ENCODE measurements around the gene GRIFIN. TPM values are rescaled to one million over a fixed set of nuclear protein-coding genes. Genes with fewer than 3 reads are reported as not detected.

The GRIFIN gene, protein sequence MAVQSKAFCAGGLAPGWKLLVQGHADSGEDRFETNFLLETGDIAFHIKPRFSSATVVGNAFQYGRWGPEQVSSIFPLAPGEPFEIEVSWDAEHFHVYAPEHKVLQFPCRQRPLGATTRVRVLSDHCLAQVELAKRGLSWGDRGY
- not detected for total RNA-seq

DNA sequence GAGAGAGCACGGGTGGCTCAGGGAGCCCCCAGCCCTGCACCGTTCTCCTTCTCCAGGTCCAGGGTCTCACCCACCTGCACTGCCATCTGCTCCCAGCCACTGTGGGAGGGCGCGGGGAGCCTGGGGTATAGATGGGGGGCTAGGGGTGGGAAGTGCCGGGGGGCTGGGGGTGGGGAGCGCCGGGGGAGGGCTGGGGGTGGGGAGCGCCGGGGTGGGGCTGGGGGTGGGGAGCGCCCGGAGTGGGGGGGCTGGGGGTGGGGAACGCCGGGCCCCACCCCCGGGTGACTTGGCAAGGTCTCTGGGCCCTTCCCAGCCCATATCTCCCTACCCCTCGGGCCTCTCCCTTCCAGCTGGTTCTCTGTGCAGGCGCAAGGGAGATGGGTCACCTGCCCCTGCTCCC is at the start of gene GRIFIN:
GRIFIN (minus strand) TSS at position 101 of the 400 bp plus-strand sequence; CDS start at position 86, 15 bp downstream.
- no peak for ATAC-seq (ENCODE audit: insufficient number of reproducible peaks, low FRiP score, low read depth)
- H3K36me3 ChIP-seq, result no peaks in the 10 kb centered on the region
- no peak within 1 kb of the TSS for H3K4me3 ChIP-seq
- DNase-seq (ENCODE audit: low spot score), result no peak
- H3K27me3 ChIP-seq (replicated peaks; ENCODE audit: insufficient read depth), result no peaks in the 10 kb centered on the region
- no peaks in the 10 kb centered on the region for H3K9me3 ChIP-seq
- peaks cover 4 to 18% of the 10 kb centered on the region in 2 donors for H3K4me1 ChIP-seq (ENCODE audit: control insufficient read depth in 1 of 2, low read depth in 2 of 2)
- no peak within 1 kb of the TSS for H3K27ac ChIP-seq
- TF ChIP-seq, protein P1, sequence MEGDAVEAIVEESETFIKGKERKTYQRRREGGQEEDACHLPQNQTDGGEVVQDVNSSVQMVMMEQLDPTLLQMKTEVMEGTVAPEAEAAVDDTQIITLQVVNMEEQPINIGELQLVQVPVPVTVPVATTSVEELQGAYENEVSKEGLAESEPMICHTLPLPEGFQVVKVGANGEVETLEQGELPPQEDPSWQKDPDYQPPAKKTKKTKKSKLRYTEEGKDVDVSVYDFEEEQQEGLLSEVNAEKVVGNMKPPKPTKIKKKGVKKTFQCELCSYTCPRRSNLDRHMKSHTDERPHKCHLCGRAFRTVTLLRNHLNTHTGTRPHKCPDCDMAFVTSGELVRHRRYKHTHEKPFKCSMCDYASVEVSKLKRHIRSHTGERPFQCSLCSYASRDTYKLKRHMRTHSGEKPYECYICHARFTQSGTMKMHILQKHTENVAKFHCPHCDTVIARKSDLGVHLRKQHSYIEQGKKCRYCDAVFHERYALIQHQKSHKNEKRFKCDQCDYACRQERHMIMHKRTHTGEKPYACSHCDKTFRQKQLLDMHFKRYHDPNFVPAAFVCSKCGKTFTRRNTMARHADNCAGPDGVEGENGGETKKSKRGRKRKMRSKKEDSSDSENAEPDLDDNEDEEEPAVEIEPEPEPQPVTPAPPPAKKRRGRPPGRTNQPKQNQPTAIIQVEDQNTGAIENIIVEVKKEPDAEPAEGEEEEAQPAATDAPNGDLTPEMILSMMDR (IDR thresholded peaks at IDR 0.05), result no peak

DNA sequence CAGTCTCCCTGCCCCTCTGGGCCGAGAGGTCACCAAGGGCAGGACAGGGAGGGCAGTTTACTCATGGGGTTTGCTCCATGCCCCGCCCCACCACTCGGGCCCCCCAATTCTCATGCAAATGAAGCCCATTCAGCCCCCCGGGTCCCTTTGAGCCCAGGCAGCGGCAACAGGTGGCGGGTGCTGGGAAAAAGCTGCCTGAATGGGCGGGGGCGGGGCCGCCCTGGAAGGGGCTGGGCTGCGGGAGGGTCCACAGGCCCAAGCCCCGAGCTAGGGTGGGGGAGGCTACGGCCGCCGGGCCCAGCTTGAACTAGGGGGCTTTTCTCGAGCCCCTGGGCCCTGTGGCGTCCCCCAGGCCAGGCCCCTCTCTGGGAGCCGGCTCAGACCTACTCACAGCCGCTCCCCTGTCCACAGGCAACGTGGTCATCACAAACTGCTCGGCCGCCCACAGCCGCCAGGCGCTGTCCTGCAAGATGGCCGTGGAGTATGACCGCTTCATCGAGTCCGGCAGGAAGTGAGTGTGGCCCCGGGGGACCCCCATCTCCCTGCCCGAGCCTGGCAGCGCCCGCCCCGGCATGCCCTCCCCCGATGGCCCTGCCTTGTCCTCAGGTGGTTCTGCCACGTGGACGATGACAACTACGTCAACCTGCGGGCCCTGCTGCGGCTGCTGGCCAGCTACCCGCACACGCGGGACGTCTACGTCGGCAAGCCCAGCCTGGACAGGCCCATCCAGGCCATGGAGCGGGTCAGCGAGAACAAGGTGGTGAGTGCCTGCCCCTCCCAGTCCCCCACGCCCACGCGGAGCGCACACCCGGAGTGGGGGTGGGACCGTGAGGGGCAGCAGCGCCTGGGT is 48.8 kb upstream of the GRIFIN start:
- no peak for ATAC-seq (ENCODE audit: insufficient number of reproducible peaks, low FRiP score, low read depth)
- Histone ChIP-seq H3K4me3 (no peak overlapping the region), H3K27ac (no peak overlapping the region), H3K9me3 (no peaks in the 10 kb centered on the region), H3K4me1 (ENCODE audit: control insufficient read depth in 1 of 2, low read depth in 2 of 2) (peaks cover 6 to 32% of the 10 kb centered on the region in 2 donors), H3K27me3 (replicated peaks; ENCODE audit: insufficient read depth) (no peaks in the 10 kb centered on the region), H3K36me3 (no peaks in the 10 kb centered on the region)
- DNase-seq (ENCODE audit: low spot score), result no peak
- TF ChIP-seq, protein P1 (IDR thresholded peaks at IDR 0.05), result no peak

DNA sequence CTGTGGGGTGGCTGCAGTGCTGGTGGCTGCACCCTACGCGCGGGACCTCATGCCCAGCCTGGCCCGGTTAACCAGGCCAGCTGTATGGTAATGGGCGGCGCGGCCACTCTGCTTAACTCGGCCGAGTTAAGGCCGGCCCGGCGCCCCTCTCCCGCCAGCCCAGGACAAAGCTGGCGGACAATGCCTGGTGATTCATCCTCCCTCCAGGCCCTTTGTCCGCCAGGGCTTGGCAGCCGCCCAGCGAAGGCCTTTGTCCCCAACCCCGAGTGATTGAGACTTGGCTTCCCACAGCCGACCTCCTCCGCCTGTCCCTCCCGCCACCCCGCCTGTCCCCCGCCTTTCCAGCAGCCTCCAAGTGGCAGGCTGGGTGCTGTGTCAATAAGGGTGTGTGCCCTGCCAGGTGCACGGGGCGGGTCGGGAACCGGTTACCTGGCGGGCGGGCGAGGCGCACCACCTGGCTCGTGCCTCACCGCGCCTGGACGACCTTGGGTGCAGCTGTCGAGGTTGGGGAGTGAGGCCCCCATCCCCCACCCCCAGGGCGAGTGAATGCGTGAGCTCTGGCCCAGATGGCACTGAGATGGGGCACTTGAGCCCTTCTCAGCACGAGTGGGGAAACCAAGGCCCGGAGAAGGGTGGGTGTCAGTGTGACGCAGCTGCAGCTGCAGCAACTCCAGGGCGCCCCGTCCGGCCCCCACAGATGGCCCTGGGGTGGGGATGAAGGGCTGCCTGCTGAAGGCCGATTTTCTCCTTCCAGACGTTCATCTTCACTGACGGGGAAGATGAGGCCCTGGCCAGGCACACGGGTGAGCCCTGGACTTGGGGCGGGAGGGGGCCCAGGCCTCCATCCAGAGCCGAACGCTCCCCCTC is 48.0 kb upstream of the GRIFIN start:
- Histone ChIP-seq H3K4me3 (peak overlapping the region; percentile 66), H3K9me3 (no peaks in the 10 kb centered on the region), H3K27ac (no peak overlapping the region), H3K27me3 (replicated peaks; ENCODE audit: insufficient read depth) (no peaks in the 10 kb centered on the region), H3K4me1 (ENCODE audit: control insufficient read depth in 1 of 2, low read depth in 2 of 2) (peaks cover 6 to 35% of the 10 kb centered on the region in 2 donors), H3K36me3 (no peaks in the 10 kb centered on the region)
- TF ChIP-seq, protein P1 (IDR thresholded peaks at IDR 0.05), result no peak
- ATAC-seq (ENCODE audit: insufficient number of reproducible peaks, low FRiP score, low read depth) (no peak), DNase-seq (ENCODE audit: low spot score) (no peak)

DNA sequence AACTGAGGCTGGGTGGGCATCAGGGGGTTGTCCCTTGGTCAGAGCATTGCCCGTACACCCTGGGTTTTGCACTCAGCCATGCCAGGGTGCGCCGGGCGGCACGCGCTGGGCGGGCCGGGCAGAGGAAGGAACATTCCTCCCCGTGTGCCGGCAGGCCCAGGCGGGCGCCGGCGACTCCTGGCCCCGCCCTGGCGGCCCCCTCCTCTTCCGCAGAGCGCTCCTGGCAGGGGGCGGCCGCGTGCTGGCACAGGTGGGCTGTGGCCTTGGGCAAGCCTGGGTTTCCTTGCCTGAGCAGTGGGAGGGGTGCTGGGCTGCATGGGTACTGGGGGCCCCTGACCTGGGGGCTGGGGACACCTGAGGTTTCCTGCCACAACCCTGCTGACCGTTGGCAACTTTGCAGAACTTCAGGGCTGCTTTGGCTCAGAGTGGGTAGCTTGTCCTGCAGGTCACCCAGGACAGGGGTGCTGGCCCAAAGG is 47.3 kb upstream of the GRIFIN start:
- H3K36me3 ChIP-seq, result no peaks in the 10 kb centered on the region
- no peaks in the 10 kb centered on the region for H3K9me3 ChIP-seq
- H3K27me3 ChIP-seq (replicated peaks; ENCODE audit: insufficient read depth), result no peaks in the 10 kb centered on the region
- peak overlapping the region; percentile 66 for H3K4me3 ChIP-seq
- TF ChIP-seq, protein P1 (IDR thresholded peaks at IDR 0.05), result no peak
- ATAC-seq (ENCODE audit: insufficient number of reproducible peaks, low FRiP score, low read depth) (no peak), DNase-seq (ENCODE audit: low spot score) (no peak)
- H3K4me1 ChIP-seq (ENCODE audit: control insufficient read depth in 1 of 2, low read depth in 2 of 2), result peaks cover 6 to 39% of the 10 kb centered on the region in 2 donors
- no peak overlapping the region for H3K27ac ChIP-seq
